Cardiac muscle cell (in vitro differentiated cells and primary cell): ENCODE data around the gene ACSS2. TPM values are rescaled to one million over a fixed set of nuclear protein-coding genes. Genes with fewer than 3 reads are reported as not detected.

Experiments
- DNase-seq, 2 donors: peaks; one replicate each; pipeline versions ENCODE4 v3.0.0 to v3.0.0-alpha.2; 2010 to 2017; ENCODE audit warnings: low read depth in 1 of 2, low spot score in 1 of 2
- H3K27ac ChIP-seq: fragments of 200-600 bp; sonication (generic); 2 replicates; pipeline ENCODE4 v1.5.1; 2016
- H3K27me3 ChIP-seq: fragments of 200-600 bp; sonication (generic); 2 replicates; pipeline ENCODE4 v1.6.0; 2016; ENCODE audit warnings: control low read depth
- H3K36me3 ChIP-seq: fragments of 200-600 bp; sonication (generic); 2 replicates; pipeline ENCODE4 v1.5.1; 2016; ENCODE audit warnings: control low read depth
- H3K4me1 ChIP-seq: fragments of 200-600 bp; sonication (generic); 2 replicates; pipeline ENCODE4 v1.8.1; 2017; ENCODE audit warnings: low read depth, mild to moderate bottlenecking, mixed run types
- H3K4me3 ChIP-seq: fragments of 200-600 bp; sonication (generic); 2 replicates; pipeline ENCODE4 v1.5.1; 2016; ENCODE audit warnings: mild to moderate bottlenecking
- H3K9me3 ChIP-seq: fragments of 200-600 bp; sonication (generic); 2 replicates; pipeline ENCODE4 v1.5.1; 2017; ENCODE audit warnings: low read depth, mild to moderate bottlenecking, control low read depth
- CTCF ChIP-seq: IDR thresholded peaks from 2 replicates; pipeline ENCODE4 v1.5.1; 2012; ENCODE audit warnings: low read depth, mild to moderate bottlenecking, low read length
- polyA plus RNA-seq: library from polyadenylated mRNA; unstranded; fragments of >200 nt; fragmentation: Nextera tagmentation; extraction: Ambion mirVana; gene quantifications from 2 replicates; pipeline ENCODE4 v1.2.1, GENCODE V29; 2016
- total RNA-seq: library from RNA; depleted of rRNA; stranded (reverse); fragments of >200 nt; gene quantifications from 2 replicates; pipeline ENCODE4 v1.2.3, GENCODE V29; 2016

Gene ACSS2
- total and polyA plus RNA-seq, 2 experiments from 2014 or later = 79.6 to 105 TPM

GRCh38 chr20:34970193-34970840 lies 93.9 kb downstream of the ACSS2 start:
- peak overlapping the region; percentile 95 for H3K27ac ChIP-seq
- no peak for DNase-seq
- TF ChIP-seq CTCF = no peak
- no peak overlapping the region for H3K4me3 ChIP-seq
- H3K9me3 ChIP-seq = no peaks in the 10 kb centered on the region
- no peaks in the 10 kb centered on the region for H3K27me3 ChIP-seq
- peaks cover 73% of the 10 kb centered on the region for H3K4me1 ChIP-seq
- H3K36me3 ChIP-seq = no peaks in the 10 kb centered on the region

- Histone ChIP-seq H3K4me1 (peaks cover 67% of the 10 kb centered on the region), H3K27ac (peak overlapping the region; percentile 95), H3K4me3 (no peak overlapping the region), H3K9me3 (no peaks in the 10 kb centered on the region), H3K36me3 (no peaks in the 10 kb centered on the region), H3K27me3 (no peaks in the 10 kb centered on the region)
- no peak for TF ChIP-seq CTCF
- DNase-seq = no peak
Observed at GRCh38 chr20:34970846-34971560, 94.6 kb downstream of the ACSS2 start.

- no peaks in the 10 kb centered on the region for H3K27me3 ChIP-seq
- no peaks in the 10 kb centered on the region for H3K9me3 ChIP-seq
- no peak overlapping the region for H3K4me3 ChIP-seq
- H3K36me3 ChIP-seq = no peaks in the 10 kb centered on the region
- DNase-seq = no peak
- no peak for TF ChIP-seq CTCF
- peaks cover 72% of the 10 kb centered on the region for H3K4me1 ChIP-seq
- H3K27ac ChIP-seq = peak overlapping the region; percentile 6
Observed at GRCh38 chr20:34971561-34972235, 95.3 kb downstream of the ACSS2 start.

GRCh38 chr20:34974246-34974645 lies 97.8 kb downstream of the ACSS2 start:
- no peak for TF ChIP-seq CTCF
- Histone ChIP-seq H3K9me3 (no peaks in the 10 kb centered on the region), H3K4me3 (no peak overlapping the region), H3K27me3 (no peaks in the 10 kb centered on the region), H3K36me3 (no peaks in the 10 kb centered on the region), H3K27ac (peak overlapping the region; percentile 9), H3K4me1 (peaks cover 75% of the 10 kb centered on the region)
- DNase-seq = no peak

GRCh38 chr20:34976286-34976685 lies 99.9 kb downstream of the ACSS2 start:
- H3K4me1 ChIP-seq = peaks cover 65% of the 10 kb centered on the region
- peak overlapping the region; percentile 93 for H3K27ac ChIP-seq
- H3K36me3 ChIP-seq = peaks cover 4% of the 10 kb centered on the region
- no peaks in the 10 kb centered on the region for H3K9me3 ChIP-seq
- no peak overlapping the region for H3K4me3 ChIP-seq
- TF ChIP-seq CTCF = no peak
- no peak for DNase-seq
- H3K27me3 ChIP-seq = no peaks in the 10 kb centered on the region

Other genes with a start within 250 kb of the ACSS2 start
- 22.8 and 25.1 TPM in 2 replicates for gene PIGU, start 199.5 kb upstream of the ACSS2 start, total RNA-seq
- 37.9 and 40.9 TPM in 2 replicates for gene PIGU, start 199.5 kb upstream of the ACSS2 start, polyA plus RNA-seq
- gene TP53INP2, start 172.3 kb upstream of the ACSS2 start, total RNA-seq = 8.4 and 13.5 TPM in 2 replicates
- 12.5 and 18.9 TPM in 2 replicates for gene TP53INP2, start 172.3 kb upstream of the ACSS2 start, polyA plus RNA-seq
- gene NCOA6, start 51.0 kb upstream of the ACSS2 start, total RNA-seq = 9.9 and 16.8 TPM in 2 replicates
- gene NCOA6, start 51.0 kb upstream of the ACSS2 start, polyA plus RNA-seq = 21.4 and 28.6 TPM in 2 replicates
- gene GGT7, start 3.8 kb upstream of the ACSS2 start, total RNA-seq = 29.6 and 32.3 TPM in 2 replicates
- 53.8 and 58.6 TPM in 2 replicates for gene GGT7, start 3.8 kb upstream of the ACSS2 start, polyA plus RNA-seq
- gene GSS, start 79.2 kb downstream of the ACSS2 start, total RNA-seq = 50.5 and 69.5 TPM in 2 replicates
- 59.9 and 82.9 TPM in 2 replicates for gene GSS, start 79.2 kb downstream of the ACSS2 start, polyA plus RNA-seq
- gene MYH7B, start 79.3 kb downstream of the ACSS2 start, total RNA-seq = 30.2 and 73.2 TPM in 2 replicates
- 107 and 112 TPM in 2 replicates for gene MYH7B, start 79.3 kb downstream of the ACSS2 start, polyA plus RNA-seq
- 113 and 120 TPM in 2 replicates for gene TRPC4AP, start 216.2 kb downstream of the ACSS2 start, total RNA-seq
- 123 and 131 TPM in 2 replicates for gene TRPC4AP, start 216.2 kb downstream of the ACSS2 start, polyA plus RNA-seq